ENCODE data around the gene HSFX2. TPM values are rescaled to one million over a fixed set of nuclear protein-coding genes. Genes with fewer than 3 reads are reported as not detected.
"Not testable (repeated sequence)": the region's sequence is repeated elsewhere in the genome, so short reads cannot be mapped to it uniquely, and the experiment has no call there.

HSFX2 gene
- total RNA-seq, 1 donor from 2014 or later: not detected

- H3K36me3 ChIP-seq; ATAC-seq; H3K4me1 ChIP-seq; DNase-seq; H3K27me3 ChIP-seq; H3K4me3 ChIP-seq; H3K27ac ChIP-seq; intact Hi-C loops (cut with DNase I); H3K9me3 ChIP-seq: not testable (repeated sequence)
Observed at GRCh38 chrX:149546962-149547361, 48.2 kb downstream of the HSFX2 start.

GRCh38 chrX:149545545-149546543, 49.3 kb downstream of the HSFX2 start:
- H3K9me3 ChIP-seq; H3K27me3 ChIP-seq; H3K4me1 ChIP-seq; ATAC-seq; H3K4me3 ChIP-seq; H3K36me3 ChIP-seq; intact Hi-C loops (cut with DNase I); H3K27ac ChIP-seq; DNase-seq: not testable (repeated sequence)

Other genes starting within 250 kb of the HSFX2 start
- gene IDS, start 90.0 kb downstream of the HSFX2 start, total RNA-seq: 113 TPM
- 15.8 TPM for gene EOLA1, start 54.3 kb downstream of the HSFX2 start, total RNA-seq
- gene HSFX3, start 45.4 kb downstream of the HSFX2 start, total RNA-seq: not detected
- gene MAGEA9B, start 7.9 kb downstream of the HSFX2 start, total RNA-seq: not detected
- 19.9 TPM for gene TMEM185A, start 36.5 kb upstream of the HSFX2 start, total RNA-seq
- not detected for gene MAGEA11, start 116.7 kb upstream of the HSFX2 start, total RNA-seq
- 1.4 TPM for gene HSFX1, start 178.8 kb upstream of the HSFX2 start, total RNA-seq
- gene MAGEA9, start 186.6 kb upstream of the HSFX2 start, total RNA-seq: not detected